GM19035 (cell line): Measurements from ENCODE around the gene HPCA.

Source experiments
- ATAC-seq: cut with Tn5 transposase; IDR thresholded peaks from one replicate; pipeline ENCODE4 v1.9.1; 2021; ENCODE audit not compliant: unreplicated experiment

HPCA gene

DNA sequence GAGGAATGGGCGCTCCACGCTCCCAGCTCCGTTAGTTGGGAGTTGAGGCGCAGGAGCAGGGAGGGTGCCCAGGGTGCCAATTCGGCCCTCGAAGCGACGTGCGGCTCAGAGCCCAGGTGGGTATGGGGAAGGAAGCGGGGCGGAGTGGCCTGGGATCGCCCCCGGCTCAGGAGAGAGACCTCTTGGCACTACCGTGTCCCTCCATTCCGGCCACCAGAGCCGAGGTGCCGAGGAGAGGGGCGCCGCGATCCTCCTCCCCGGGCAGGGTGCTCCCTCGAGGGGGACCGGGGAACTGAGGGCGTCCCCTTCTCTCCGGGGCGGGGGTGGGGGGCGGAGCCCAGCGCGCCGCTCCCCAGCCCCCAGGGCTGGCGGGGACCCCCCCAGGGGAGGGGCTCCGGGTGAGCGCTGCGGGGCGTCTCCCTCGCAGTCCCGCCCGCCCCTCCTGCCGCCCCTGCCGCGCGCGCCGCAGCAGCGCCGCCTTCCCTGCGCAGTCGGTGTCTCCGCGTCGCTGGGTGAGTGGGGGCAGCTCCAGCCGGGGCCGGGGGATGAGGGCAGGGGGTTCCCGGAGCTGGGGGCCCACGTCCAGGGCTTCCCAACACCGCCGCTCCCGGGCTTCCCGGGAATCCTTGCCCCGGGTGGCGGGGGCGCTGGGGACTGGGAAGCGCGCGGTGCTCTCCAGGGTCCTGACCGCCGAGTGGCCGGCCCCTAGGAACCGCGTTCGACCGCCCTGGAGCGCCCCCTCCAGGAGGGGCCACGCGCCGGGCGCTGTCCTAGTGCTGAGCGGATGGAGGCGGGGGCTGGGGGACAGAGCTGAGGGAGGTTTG is at the start of gene HPCA:
Gene HPCA, plus strand, starts transcription at position 488 of the 824 bp plus-strand sequence. CDS start 2,408 bp downstream, outside the sequence.
- ATAC-seq, result no peak

- ATAC-seq, result no peak
Measured at GRCh38 chr1:32848354-32849063, 37.8 kb upstream of the HPCA start.

DNA sequence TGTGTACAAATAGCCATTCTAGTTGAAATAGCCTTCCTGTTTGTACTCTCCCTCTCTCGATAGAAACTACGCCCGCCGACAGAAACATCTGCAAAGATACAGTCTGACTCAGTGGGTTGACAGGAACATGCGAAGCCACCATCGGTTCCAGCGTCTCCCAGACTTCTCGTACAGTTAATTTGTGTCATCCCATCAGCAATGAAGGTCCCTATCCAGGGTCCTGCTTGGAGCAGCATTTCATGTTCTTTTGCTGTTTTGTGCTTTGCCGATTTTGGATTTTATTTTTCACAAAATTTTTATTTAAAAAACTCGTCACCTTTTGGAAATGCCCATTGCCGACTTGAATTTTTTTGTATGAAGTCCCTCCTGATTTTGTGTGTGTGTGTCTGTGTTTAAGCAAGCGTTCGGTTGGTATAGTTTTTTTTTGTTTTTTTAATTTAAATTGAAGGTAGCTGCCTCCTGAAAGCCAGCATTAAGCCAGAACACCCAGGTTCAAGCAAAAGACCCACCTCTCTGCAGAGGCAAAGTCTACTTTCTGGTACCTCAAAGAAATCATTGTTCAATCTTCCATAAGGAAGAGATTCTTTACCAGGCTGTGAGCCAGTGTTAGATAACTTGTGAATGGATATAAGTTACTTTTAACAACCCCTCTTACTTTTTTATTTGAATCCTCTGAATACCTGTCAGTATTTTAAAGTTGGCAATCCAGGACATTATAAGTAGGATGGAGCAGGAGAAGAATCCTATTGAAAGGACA is 30.3 kb upstream of the HPCA start:
- ATAC-seq, result no peak

GRCh38 chr1:32858136-32858535 is 28.2 kb upstream of the HPCA start:
- no peak for ATAC-seq

GRCh38 chr1:32858791-32859190 is 27.5 kb upstream of the HPCA start:
- ATAC-seq, result no peak

DNA sequence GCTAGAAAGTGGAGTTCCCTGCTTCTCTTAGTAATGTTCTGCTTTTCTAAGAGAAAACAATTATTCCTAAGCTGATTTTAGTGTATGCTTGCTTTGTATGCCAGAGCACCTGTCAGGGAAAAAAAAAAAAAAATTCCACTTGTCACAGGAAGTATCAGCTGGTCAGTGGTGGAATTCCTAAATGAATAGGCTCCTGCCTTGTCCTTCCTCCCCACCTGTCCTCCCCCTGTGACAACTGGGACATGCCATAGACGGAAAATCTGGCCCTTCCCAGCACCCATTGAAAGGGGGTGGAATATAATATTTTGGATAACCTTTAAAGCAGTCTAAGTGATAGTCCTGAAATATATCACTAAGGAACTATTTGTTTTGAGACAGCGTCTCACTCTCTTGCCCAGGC is 26.4 kb upstream of the HPCA start:
- ATAC-seq, result no peak

GRCh38 chr1:32860566-32860965 is 25.7 kb upstream of the HPCA start:
- no peak for ATAC-seq

- ATAC-seq, result no peak
Measured at GRCh38 chr1:32861904-32862695, 24.2 kb upstream of the HPCA start.

- ATAC-seq, result no peak
Measured at GRCh38 chr1:32863218-32863880, 22.9 kb upstream of the HPCA start.

DNA sequence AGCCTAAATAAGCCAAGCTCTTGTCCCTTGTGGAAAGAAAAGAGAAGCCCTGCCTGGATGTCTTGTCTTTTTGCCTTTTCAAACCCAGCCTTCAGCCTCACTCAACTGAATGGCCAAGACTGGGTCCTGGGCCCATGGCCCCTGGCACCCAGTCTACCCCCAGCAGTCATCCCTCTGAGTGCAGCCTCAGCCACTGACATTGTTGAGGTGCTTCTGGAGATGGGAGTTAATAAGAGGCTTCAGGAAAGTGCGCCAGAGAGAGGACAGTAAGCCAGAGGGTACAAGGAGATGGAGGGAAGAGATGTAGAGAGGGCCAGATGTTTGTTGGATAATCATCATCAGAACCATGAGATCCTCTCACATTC is 22.4 kb upstream of the HPCA start:
- no peak for ATAC-seq

- no peak for ATAC-seq
Measured at GRCh38 chr1:32864375-32865019, 21.8 kb upstream of the HPCA start.

DNA sequence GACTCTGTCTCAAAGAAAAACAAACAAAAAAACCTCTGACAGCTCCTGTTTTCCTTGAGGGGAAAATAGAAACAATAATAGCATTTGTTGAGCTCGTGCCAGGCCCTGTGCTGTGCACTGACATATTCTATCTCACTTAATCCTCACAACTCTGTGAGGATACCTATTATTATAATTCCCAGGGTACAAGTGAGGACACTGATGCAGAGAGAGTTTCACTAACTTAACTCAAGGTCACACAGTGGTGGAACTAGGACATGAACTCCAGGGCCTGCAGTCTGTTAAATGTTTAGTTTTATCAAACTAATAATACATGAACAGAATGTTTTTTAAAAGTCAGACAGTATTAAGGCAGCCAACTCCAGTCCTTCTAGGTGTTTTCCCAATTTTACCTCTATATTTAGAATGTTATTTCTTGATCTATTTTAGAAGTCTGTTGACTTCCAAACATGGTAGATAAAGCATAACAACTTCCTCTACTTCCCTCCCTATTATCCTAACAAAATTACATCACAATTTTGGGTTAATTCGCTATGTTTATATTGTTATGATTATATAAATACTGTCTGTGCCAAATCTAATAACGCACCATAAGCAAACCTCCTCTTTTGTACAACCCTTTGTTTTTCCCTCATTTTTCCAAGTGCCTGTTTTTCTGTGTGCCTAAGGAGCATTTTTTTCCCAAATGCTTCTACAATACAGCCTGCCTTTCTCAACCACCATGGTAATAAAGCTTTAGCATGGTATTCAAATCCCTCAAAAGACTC is 20.5 kb upstream of the HPCA start:
- no peak for ATAC-seq

DNA sequence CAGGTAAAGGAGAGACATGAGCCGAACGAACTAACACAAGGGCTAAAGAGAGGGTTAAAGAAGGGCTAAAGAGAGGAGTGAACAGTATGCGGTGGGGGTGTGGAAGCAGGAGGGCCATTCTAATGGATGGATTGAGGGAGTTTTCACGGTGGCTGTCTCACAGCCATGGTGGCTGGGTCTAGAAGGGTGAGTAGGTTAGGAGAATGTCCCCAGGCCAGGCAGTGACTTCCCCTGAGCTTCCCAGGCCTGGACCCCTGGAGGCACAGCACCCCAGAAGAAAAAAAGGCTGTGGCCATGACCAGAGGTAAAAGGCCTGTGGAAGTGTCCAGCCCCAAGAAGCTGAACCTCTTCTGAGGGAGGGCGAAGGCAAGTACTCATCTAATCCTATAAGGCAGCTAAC is 19.1 kb upstream of the HPCA start:
- no peak for ATAC-seq

DNA sequence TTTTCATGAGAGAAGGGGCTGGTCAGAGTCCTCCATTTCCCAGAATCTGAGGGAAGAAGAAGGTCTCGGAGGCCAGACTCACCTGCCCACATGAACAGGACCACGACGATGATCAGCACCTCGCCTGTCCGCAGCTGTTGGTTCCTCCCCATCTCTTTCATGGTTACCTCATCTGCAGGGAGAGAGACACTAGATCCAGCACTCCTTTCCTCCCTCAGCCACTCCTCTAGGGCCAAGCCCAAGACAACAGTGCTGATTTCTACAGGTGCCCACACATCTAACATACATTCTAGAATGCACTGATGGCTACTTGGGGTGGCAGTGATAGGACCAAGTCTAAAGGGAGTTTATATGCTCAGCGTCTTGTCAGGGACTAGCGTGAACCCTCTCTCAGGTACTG is 18.6 kb upstream of the HPCA start:
- no peak for ATAC-seq

DNA sequence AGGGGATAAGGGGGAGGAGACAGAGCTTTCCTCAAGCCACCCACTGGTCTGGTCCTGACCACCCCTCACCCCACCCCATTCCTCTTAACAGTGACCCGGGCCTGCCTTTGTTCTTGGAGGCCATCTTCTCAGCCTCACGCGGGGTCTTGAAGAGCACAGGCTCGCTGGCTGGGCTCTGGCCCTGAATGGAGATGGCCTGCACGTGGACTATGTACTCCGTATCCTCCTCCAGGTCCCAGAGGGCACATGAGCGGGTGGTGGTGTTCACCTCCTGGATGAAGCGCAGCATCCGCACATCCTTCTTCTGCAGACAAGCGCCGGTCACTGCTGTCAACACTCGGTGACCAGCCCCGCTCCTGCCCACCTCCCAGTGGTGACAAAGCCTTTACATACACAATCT is 18.2 kb upstream of the HPCA start:
- no peak for ATAC-seq

GRCh38 chr1:32868806-32869455 is 17.4 kb upstream of the HPCA start:
- no peak for ATAC-seq

- no peak for ATAC-seq
Measured at GRCh38 chr1:32869923-32870614, 16.2 kb upstream of the HPCA start.
